GM18867 (cell line): ENCODE data around the gene BCAT1.
A peak's percentile ranks its signal among the peaks of the same experiment; 100 is the strongest.
"Not testable (repeated sequence)": the region's sequence is repeated elsewhere in the genome, so short reads cannot be mapped to it uniquely, and the experiment has no call there.

Experiments
- ATAC-seq: cut with Tn5 transposase; IDR thresholded peaks from one replicate; pipeline ENCODE4 v1.9.1; 2021; ENCODE audit warnings: mild to moderate bottlenecking, moderate library complexity; ENCODE audit not compliant: unreplicated experiment

BCAT1 gene

DNA sequence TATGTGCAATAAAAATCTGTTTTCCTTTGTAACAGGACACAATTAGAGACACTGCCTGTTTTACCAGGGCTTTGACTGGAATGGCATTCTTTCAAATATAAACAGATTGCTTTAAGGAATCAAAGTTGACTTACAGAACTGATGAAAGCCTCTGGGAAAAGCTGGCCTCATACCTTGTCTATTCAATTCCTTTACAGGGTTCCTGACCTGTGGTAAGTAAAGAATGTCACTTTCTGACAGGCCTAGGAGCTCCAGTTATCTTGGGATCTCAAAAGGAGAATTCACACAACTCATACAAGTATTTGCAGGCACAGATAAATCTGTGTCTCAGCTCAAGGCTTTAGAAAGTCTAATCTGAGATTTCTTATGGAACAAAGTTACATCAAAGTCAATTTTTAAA lies 88.4 kb downstream of the BCAT1 start:
- no peak for ATAC-seq

GRCh38 chr12:24856541-24856940 lies 92.4 kb downstream of the BCAT1 start:
- ATAC-seq, result no peak

DNA sequence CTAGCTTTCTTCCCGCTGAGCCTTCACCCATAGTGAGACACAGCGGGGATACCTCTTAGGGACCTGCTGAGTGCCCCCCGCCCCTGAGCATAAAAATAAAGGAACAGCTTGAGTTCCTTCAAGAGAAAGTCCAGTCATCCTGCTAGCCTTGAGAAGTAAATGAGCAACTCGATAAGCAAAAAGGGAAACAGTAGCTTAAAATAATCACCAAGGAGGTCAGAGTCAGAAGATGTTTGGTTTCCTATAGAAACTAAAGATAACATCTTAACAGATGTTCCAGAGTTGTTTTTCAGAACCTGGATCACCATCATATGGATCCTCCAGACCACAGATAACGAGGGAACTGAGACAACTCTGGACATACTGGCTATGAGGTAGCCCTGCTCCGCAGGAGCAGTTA lies 94.0 kb downstream of the BCAT1 start:
- no peak for ATAC-seq

GRCh38 chr12:24854017-24854416 lies 94.9 kb downstream of the BCAT1 start:
- ATAC-seq, result no peak

DNA sequence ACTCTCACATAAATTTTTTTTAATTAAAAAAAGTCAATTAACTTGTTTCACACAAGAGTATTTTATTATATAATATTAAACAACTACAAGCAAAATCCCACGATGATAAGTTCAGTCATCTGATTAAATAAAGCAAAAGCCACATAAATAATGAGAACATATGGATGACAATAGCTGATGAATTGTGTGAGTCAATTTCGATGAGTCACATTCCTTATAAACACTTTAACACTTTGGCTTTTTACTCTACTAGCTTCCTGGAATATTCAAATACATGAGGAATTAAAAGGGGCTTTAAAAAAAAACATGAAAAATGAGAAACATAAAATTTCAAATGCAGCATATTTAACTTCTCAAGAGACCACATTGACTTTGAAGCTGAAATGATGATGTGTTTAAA lies 95.3 kb downstream of the BCAT1 start:
- ATAC-seq, result no peak

GRCh38 chr12:24853094-24853493 lies 95.8 kb downstream of the BCAT1 start:
- ATAC-seq, result no peak

GRCh38 chr12:24852420-24852819 lies 96.5 kb downstream of the BCAT1 start:
- ATAC-seq, result no peak

DNA sequence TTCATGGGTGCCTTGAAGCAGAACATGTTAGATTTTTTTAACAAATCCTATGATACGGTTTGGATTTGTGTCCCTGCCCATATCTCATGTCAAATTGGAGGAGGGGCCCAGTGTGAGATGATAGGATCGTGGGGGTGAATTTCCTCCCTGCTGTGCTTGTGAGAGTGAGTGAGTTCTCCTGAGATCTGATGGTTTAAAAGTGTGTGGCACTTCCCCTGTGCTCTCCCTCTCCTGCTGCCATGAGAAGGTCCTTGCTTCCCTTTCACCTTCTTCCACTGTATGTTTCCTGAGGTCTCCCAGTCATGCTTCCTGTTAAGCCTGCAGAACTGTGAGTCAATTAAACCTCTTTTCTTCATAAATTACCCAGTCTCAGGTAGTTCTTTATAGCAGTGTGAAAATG lies 97.0 kb downstream of the BCAT1 start:
- not testable (repeated sequence) for ATAC-seq

- ATAC-seq, result no peak
Measured at GRCh38 chr12:24851341-24851740, 97.6 kb downstream of the BCAT1 start.

DNA sequence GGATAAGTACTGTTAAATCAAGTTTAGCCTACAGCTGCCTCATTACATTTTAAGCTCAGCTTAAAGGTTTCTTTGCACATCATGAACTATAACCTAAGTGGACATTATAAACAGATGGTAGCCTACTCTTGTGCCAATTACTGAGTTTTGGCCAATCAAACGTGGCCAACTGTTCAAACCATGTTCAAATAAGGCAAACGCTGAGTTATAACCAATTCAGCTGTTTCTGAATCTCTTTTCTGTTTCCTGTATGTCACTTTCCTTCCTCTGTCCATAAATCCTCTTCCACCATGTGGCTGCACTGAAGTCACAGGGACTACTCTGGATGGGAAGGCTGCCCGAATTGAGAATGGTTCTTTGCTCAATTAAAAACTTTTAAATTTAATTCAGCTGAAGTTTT lies 98.4 kb downstream of the BCAT1 start:
- no peak for ATAC-seq

- ATAC-seq, result no peak
Measured at GRCh38 chr12:24848941-24849477, 99.9 kb downstream of the BCAT1 start.

- no peak for ATAC-seq
Measured at GRCh38 chr12:24846689-24847088, 102.2 kb downstream of the BCAT1 start.

DNA sequence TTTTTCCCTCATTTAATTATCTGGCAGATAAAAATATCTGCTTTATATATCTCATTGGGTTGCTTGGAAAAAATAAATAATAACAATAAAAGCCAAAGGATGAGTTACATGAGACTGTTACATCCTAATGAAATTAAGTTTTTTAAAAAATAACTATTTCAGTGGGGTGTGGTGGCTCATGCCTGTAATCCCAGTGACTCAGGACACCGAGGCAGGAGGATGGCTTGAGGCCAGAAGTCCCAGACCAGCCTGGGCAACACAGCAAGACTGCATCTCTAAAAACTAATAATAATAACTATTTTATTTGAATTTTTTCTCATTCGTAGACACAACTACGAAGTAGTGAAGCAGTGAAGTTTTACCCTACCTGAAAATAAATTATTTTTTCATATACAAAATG lies 103.3 kb downstream of the BCAT1 start:
- ATAC-seq, result no peak

- no peak for ATAC-seq
Measured at GRCh38 chr12:24840046-24840800, 108.7 kb downstream of the BCAT1 start.

DNA sequence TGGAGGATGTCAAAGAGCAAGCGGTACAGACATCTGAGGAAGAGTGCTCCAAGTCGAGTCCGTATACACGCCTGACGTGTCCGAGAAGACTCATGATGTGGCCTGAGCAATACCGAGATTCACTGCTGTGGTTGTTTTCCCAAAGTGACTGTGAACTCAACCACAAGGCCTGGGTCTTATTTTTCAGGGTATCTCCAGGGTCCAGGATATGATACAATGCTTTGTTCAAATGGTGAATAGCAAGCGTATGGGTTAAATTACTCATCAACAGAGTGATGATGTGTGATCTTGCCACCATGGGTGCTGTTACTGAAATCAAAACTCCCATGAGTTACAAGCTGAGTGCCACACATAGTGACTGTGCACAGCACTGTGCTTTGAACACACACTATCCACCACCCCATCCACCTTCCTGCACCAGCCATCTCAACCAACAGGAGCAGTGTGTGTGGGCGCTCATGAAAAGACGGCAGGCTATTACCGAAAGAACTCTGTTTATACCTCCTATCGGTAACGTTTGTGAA lies 109.6 kb downstream of the BCAT1 start:
- ATAC-seq, result peak; percentile 84

DNA sequence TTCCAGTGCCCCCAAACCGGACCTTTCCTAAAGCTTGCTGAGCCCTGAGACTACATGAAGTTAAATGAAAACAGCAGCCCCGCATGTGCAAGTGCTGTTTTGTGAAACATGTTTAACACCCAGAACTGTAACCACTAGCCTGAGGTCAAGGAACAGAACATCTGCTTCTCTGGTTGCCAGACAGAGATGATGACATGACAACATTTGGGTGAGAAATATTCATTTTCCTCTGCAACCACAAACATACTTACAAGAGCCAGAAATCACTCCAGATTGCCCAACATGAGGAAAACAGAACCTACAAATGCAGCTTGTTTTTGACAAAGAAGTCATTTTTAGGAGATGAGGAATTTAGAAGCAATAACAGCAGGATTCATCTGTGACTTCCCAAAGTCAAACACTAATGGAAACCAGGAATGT lies 110.4 kb downstream of the BCAT1 start:
- ATAC-seq, result peak; percentile 65

DNA sequence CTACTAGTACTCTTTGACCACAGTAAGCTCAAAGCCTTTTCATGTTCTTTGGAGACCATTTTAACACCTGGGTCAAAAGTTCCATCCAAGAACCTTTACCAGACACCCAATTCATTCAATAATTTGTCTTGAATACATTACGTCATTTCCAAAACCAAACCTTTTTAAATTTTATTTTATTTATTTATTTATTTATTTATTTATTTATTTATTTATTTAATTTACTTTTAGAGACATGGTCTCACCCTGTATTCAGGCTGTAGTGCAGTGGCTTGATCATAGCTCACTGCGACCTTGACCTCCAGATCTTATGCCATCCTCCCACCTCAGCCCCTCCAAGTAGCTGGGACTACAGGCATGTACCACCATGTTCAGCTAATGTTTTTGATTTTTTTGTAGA lies 113.5 kb downstream of the BCAT1 start:
- no peak for ATAC-seq

- ATAC-seq, result no peak
Measured at GRCh38 chr12:24833513-24833912, 115.4 kb downstream of the BCAT1 start.

GRCh38 chr12:24823808-24824515 lies 124.9 kb downstream of the BCAT1 start:
- ATAC-seq, result peak; percentile 46

- ATAC-seq, result peak; percentile 68
Measured at GRCh38 chr12:24822121-24822899, 126.6 kb downstream of the BCAT1 start.

GRCh38 chr12:24821691-24822090 lies 127.2 kb downstream of the BCAT1 start:
- ATAC-seq, result peak; percentile 36
